GM12878 (cell line): ENCODE data around the gene MUSK. TPM values are rescaled to one million over a fixed set of nuclear protein-coding genes. Genes with fewer than 3 reads are reported as not detected.

ENCODE experiments used
- ATAC-seq: fragments of 200-7000 bp; cut with Tn5 transposase; 3 replicates; pipeline ENCODE4 v1.9.1; 2020; ENCODE audit warnings: mild to moderate bottlenecking, moderate library complexity
- BruUV-seq: library from RNA; stranded (reverse); fragments of 400-500 nt; replicated peaks from 2 replicates; lab custom pipeline; 2021; lab: Mats Ljungman, UMichigan
- CTCF ChIA-PET: fragments of 300-600 bp; sonication (Branson Sonifier 250); formaldehyde crosslinking; extraction: SDS; loops from one replicate; lab custom pipeline; 2021; ENCODE audit warnings: inconsistent platforms; lab: Yijun Ruan, JAX
- POLR2A ChIA-PET: fragments of 350-600 bp; formaldehyde crosslinking; extraction: SDS; loops from one replicate; lab custom pipeline; 2021; ENCODE audit warnings: inconsistent platforms; lab: Charles Lee
- RAD21 ChIA-PET: fragments of 300-600 bp; sonication (Branson Sonifier 250); formaldehyde crosslinking; loops from one replicate; lab custom pipeline; 2023; ENCODE audit warnings: antibody characterized with exemption; ENCODE audit not compliant: unreplicated experiment; lab: Charles Lee
- SMC1A ChIA-PET: fragments of 300-600 bp; sonication (Branson Sonifier 250); formaldehyde crosslinking; loops from one replicate; lab custom pipeline; 2023; ENCODE audit not compliant: unreplicated experiment, uncharacterized antibody; lab: Charles Lee
- DNase-seq: peaks from one replicate; pipeline ENCODE4 v3.0.0-alpha.2; 2011; ENCODE audit warnings: low read depth, low spot score
- FAIRE-seq: peaks from 3 replicates; lab custom pipeline; 2011; peaks lifted over from hg19 to GRCh38; lab: Jason Lieb, UNC
- H2AFZ ChIP-seq: 2 replicates; pipeline ENCODE4 v1.6.0; 2011; ENCODE audit warnings: low read depth, low read length, control low read depth; ENCODE audit not compliant: control insufficient read depth
- H3K27ac ChIP-seq: 2 replicates; pipeline ENCODE4 v1.5.1; 2011; ENCODE audit warnings: control low read depth; ENCODE audit not compliant: control insufficient read depth, insufficient read depth
- H3K27me3 ChIP-seq, 2 experiments: replicated peaks in 1 of 2; 2 replicates each; pipeline versions ENCODE4 v1.6.0 to v1.6.1; 2011; ENCODE audit warnings: low read length in 1 of 2; ENCODE audit not compliant: control insufficient read depth in 2 of 2, insufficient read depth in 2 of 2
- H3K36me3 ChIP-seq, 2 experiments: 2 replicates each; pipeline ENCODE4 v1.5.1; 2011; ENCODE audit warnings: low read length in 1 of 2; ENCODE audit not compliant: control insufficient read depth in 2 of 2, insufficient read depth in 2 of 2
- H3K4me1 ChIP-seq: 2 replicates; pipeline ENCODE4 v1.6.1; 2011; ENCODE audit warnings: mild to moderate bottlenecking, low read length, moderate library complexity, mixed read lengths; ENCODE audit not compliant: control insufficient read depth, insufficient read depth
- H3K4me2 ChIP-seq: 2 replicates; pipeline ENCODE4 v1.6.0; 2011; ENCODE audit warnings: control low read depth; ENCODE audit not compliant: control insufficient read depth, insufficient read depth
- H3K4me3 ChIP-seq: fragments of 200-600 bp; sonication (generic); 2 replicates; pipeline ENCODE4 v1.5.1; 2016
- H3K79me2 ChIP-seq: 2 replicates; pipeline ENCODE4 v1.6.0; 2011; ENCODE audit warnings: low read length; ENCODE audit not compliant: control insufficient read depth, insufficient read depth
- H3K9ac ChIP-seq: 2 replicates; pipeline ENCODE4 v1.8.0; 2011; ENCODE audit warnings: low read length, control low read depth, mixed read lengths; ENCODE audit not compliant: control insufficient read depth, insufficient read depth
- H3K9me3 ChIP-seq: replicated peaks from 3 replicates; pipeline ENCODE4 v1.5.1; 2011; ENCODE audit warnings: mild to moderate bottlenecking, low read length; ENCODE audit not compliant: control insufficient read depth, insufficient read depth
- H4K20me1 ChIP-seq: 2 replicates; pipeline ENCODE4 v1.6.0; 2011; ENCODE audit not compliant: control insufficient read depth, insufficient read depth
- ELK1 ChIP-seq: IDR thresholded peaks from 2 replicates; pipeline ENCODE4 v1.6.1; 2012; ENCODE audit warnings: low read depth, low read length, improper control_type of control experiment
- HDAC2 ChIP-seq: fragments of 200-600 bp; sonication (generic); IDR thresholded peaks from 2 replicates; pipeline ENCODE4 v1.6.1; 2017
- MTA3 ChIP-seq: IDR thresholded peaks from 2 replicates; pipeline ENCODE4 v1.6.1; 2012; ENCODE audit warnings: low read length, inconsistent platforms, borderline replicate concordance
- POLR2AphosphoS2 ChIP-seq: IDR thresholded peaks from 2 replicates; pipeline ENCODE4 v1.6.1; 2011; ENCODE audit warnings: low read depth, mild to moderate bottlenecking, low read length, improper control_type of control experiment, moderate library complexity
- POU2F2 ChIP-seq: IDR thresholded peaks from 3 replicates; pipeline ENCODE4 v1.6.1; 2011; ENCODE audit warnings: low read depth, mild to moderate bottlenecking, low read length, borderline replicate concordance
- RELB ChIP-seq: fragments of 450-650 bp; IDR thresholded peaks from 2 replicates; pipeline ENCODE4 v1.6.1; 2017; ENCODE audit warnings: low read depth, mild to moderate bottlenecking, moderate library complexity
- SP1 ChIP-seq: IDR thresholded peaks from one replicate; pipeline ENCODE4 v1.6.1; 2011; ENCODE audit warnings: low read depth, low read length
- SRF ChIP-seq, 2 experiments: IDR thresholded peaks; 2 replicates each; pipeline ENCODE4 v1.6.1; 2011; ENCODE audit warnings: low read depth in 2 of 2, low read length in 2 of 2, mild to moderate bottlenecking in 1 of 2, moderate library complexity in 1 of 2
- USF2 ChIP-seq: IDR thresholded peaks from 2 replicates; pipeline ENCODE4 v1.6.1; 2011; ENCODE audit warnings: low read depth, low read length, improper control_type of control experiment, borderline replicate concordance
- WGBS: methylation state at CpG from one replicate; pipeline ENCODE4 v1.1.6; 2016; ENCODE audit warnings: low lambda C conversion rate; ENCODE audit not compliant: insufficient replicate concordance, insufficient coverage; ENCODE audit errors: missing lambda C conversion rate; 5-methylcytosine and 5-hydroxymethylcytosine counted together
- in situ Hi-C: fragments of 300-500 bp; cut with MboI; formaldehyde crosslinking; loops from 9 replicates; pipeline ENCODE4 v1.14.3; 2018; ENCODE audit warnings: mixed read lengths
- intact Hi-C: fragments of 100-400 bp; cut with micrococcal nuclease; formaldehyde crosslinking; loops from one replicate; pipeline ENCODE4 v1.14.2; 2022; ENCODE audit not compliant: unreplicated experiment
- polyA plus RNA-seq, 11 experiments: library from polyadenylated mRNA; depleted of rRNA in 4 of 11; unstranded in 6 of 11; stranded (reverse) in 5 of 11; fragments of >200 nt; fragmentation: Nextera tagmentation in 4 of 11; fragmentation: Illumina TruSeq in 1 of 11; extraction: Ambion mirVana in 4 of 11; extraction: Trizol in 1 of 11; gene quantifications; 1 replicate in 1 of 11; 2 replicates in 10 of 11; pipeline versions ENCODE4 v1.2.1 to v1.2.3, GENCODE V29; 2011 to 2016; ENCODE audit warnings: inconsistent platforms in 2 of 11, missing spikeins in 2 of 11, low read depth in 1 of 11
- total RNA-seq, 4 experiments: library from RNA; depleted of rRNA in 3 of 4; stranded (reverse); fragments of >200 nt in 3 of 4; fragmentation: Illumina TruSeq in 1 of 4; extraction: Trizol in 1 of 4; gene quantifications; 2 replicates each; pipeline versions ENCODE4 v1.2.1 to v1.2.3, GENCODE V29; 2013 to 2021

MUSK gene
- total and polyA plus RNA-seq, 10 of the 15 experiments (the other 5 are each of a cell fraction or from before 2014, with no cell fraction given): 0.04 to 0.19 (median 0.10) TPM; not detected in 5

- ATAC-seq (no peak), DNase-seq (no peak), FAIRE-seq (no peak)
- Histone ChIP-seq H3K4me1 (no peaks in the 10 kb centered on the region), H2AFZ (no peak overlapping the region), H3K9me3 (no peaks in the 10 kb centered on the region), H4K20me1 (no peaks in the 10 kb centered on the region), H3K4me2 (no peak overlapping the region), H3K4me3 (no peak overlapping the region), H3K27ac (no peak overlapping the region), H3K9ac (no peak overlapping the region), H3K36me3 (no peaks in the 10 kb centered on the region), H3K27me3 (no peaks in the 10 kb centered on the region), H3K79me2 (no peaks in the 10 kb centered on the region)
- intact Hi-C loops: no loop called here
- SMC1A ChIA-PET: interaction anchor here (0.9 to 3.1 kb wide), 7 partner anchors 9 to 135 kb away, joined by 3 to 21 read pairs (median 5); no protein-coding TSS in a partner anchor
- WGBS: 0% methylated on average over 1 of the region's 1 CpG
- CTCF ChIA-PET: interaction anchor here (0.8 kb wide), 1 partner anchor 26 kb away, joined by 3 read pairs; no protein-coding TSS in a partner anchor
- RAD21 ChIA-PET: interaction anchor here (0.6 to 1.2 kb wide), 2 partner anchors 26 to 1181 kb away, joined by 3 to 4 read pairs; no protein-coding TSS in a partner anchor
- TF ChIP-seq POLR2AphosphoS2 (no peak), MTA3 (no peak), SRF (IDR thresholded peaks at IDR 0.05; ENCODE audit: low read depth in 2 of 2, low read length in 2 of 2) (no peak), HDAC2 (no peak), RELB (no peak), SP1 (no peak), ELK1 (no peak), USF2 (no peak), POU2F2 (no peak)
- POLR2A ChIA-PET: interaction anchor here (0.7 kb wide), 1 partner anchor 22 kb away, joined by 3 read pairs; no protein-coding TSS in a partner anchor
- BruUV-seq: no TSS peak
- in situ Hi-C loops: no loop called here
Observed at GRCh38 chr9:110776221-110776620, 107.6 kb downstream of the MUSK start.
